Measurements from ENCODE around the gene PIM1.

- no peak for TF ChIP-seq CTCF (IDR thresholded peaks at IDR 0.05; ENCODE audit: poor library complexity, severe bottlenecking)
- TF ChIP-seq TAF1 (IDR thresholded peaks at IDR 0.05; ENCODE audit: low read depth): no peak
- TF ChIP-seq RAD21 (conservative IDR thresholded peaks at IDR 0.05): no peak
- TF ChIP-seq EZH2 (IDR thresholded peaks at IDR 0.05; ENCODE audit: borderline replicate concordance, insufficient read depth, low read length, poor library complexity, severe bottlenecking): no peak
- TF ChIP-seq POLR2AphosphoS5 (IDR thresholded peaks at IDR 0.05): no peak
- no peak for TF ChIP-seq SMC3 (conservative IDR thresholded peaks at IDR 0.05; ENCODE audit: poor library complexity)
- no peak for TF ChIP-seq EP300 (conservative IDR thresholded peaks at IDR 0.05; ENCODE audit: poor library complexity, severe bottlenecking)
Observed at GRCh38 chr6:37139230-37139962, 30.6 kb upstream of the PIM1 start.
